Smooth muscle cell (in vitro differentiated cells): Measurements from ENCODE around the gene CCNY. TPM values are rescaled to one million over a fixed set of nuclear protein-coding genes. Genes with fewer than 3 reads are reported as not detected.

ENCODE experiments used
- DNase-seq: peaks from one replicate; lab custom pipeline; 2025; ENCODE audit not compliant: unreplicated experiment; lab: John Stamatoyannopoulos, UW
- H2AFZ ChIP-seq: fragments of 200-600 bp; sonication (generic); 2 replicates; pipeline ENCODE4 v1.6.0; 2016; ENCODE audit warnings: antibody characterized with exemption, low read depth, mild to moderate bottlenecking
- H3F3A ChIP-seq: fragments of 200-600 bp; sonication (generic); 2 replicates; pipeline ENCODE4 v1.6.0; 2017; ENCODE audit warnings: antibody characterized with exemption, low read depth
- H3K27ac ChIP-seq: fragments of 200-600 bp; sonication (generic); 2 replicates; pipeline ENCODE4 v1.5.1; 2016; ENCODE audit warnings: low read depth, mild to moderate bottlenecking
- H3K27me3 ChIP-seq: fragments of 200-600 bp; sonication (generic); 2 replicates; pipeline ENCODE4 v1.6.1; 2016; ENCODE audit warnings: low read depth, mild to moderate bottlenecking
- H3K36me3 ChIP-seq: fragments of 200-600 bp; sonication (generic); 2 replicates; pipeline ENCODE4 v1.5.1; 2016; ENCODE audit warnings: low read depth
- H3K4me1 ChIP-seq: fragments of 200-600 bp; sonication (generic); 2 replicates; pipeline ENCODE4 v1.5.1; 2016; ENCODE audit warnings: low read depth
- H3K4me2 ChIP-seq: fragments of 200-600 bp; sonication (generic); 2 replicates; pipeline ENCODE4 v1.6.0; 2016; ENCODE audit warnings: mild to moderate bottlenecking
- H3K4me3 ChIP-seq: fragments of 200-600 bp; sonication (generic); 2 replicates; pipeline ENCODE4 v1.5.1; 2016; ENCODE audit warnings: mild to moderate bottlenecking
- H3K79me2 ChIP-seq: fragments of 200-600 bp; sonication (generic); 2 replicates; pipeline ENCODE4 v1.6.0; 2016; ENCODE audit warnings: low read depth, mild to moderate bottlenecking
- H3K9ac ChIP-seq: fragments of 200-600 bp; sonication (generic); 2 replicates; pipeline ENCODE4 v1.6.0; 2016; ENCODE audit warnings: low read depth
- H3K9me3 ChIP-seq: fragments of 200-600 bp; sonication (generic); replicated peaks from 2 replicates; pipeline ENCODE4 v1.5.1; 2016; ENCODE audit warnings: low read depth
- H4K20me1 ChIP-seq: fragments of 200-600 bp; sonication (generic); 2 replicates; pipeline ENCODE4 v1.6.0; 2016; ENCODE audit warnings: low read depth
- WGBS: methylation state at CpG from one replicate; pipeline ENCODE4 v1.1.7; 2016; ENCODE audit warnings: low lambda C conversion rate; 5-methylcytosine and 5-hydroxymethylcytosine counted together
- polyA plus RNA-seq: library from polyadenylated mRNA; unstranded; fragments of >200 nt; fragmentation: Nextera tagmentation; extraction: Ambion mirVana; gene quantifications from 2 replicates; pipeline ENCODE4 v1.2.1, GENCODE V29; 2016
- total RNA-seq: library from RNA; depleted of rRNA; stranded (reverse); fragments of >200 nt; gene quantifications from 2 replicates; pipeline ENCODE4 v1.2.3, GENCODE V29; 2014
- TF ChIP-seq, protein P1 (sequence below): fragments of 200-600 bp; sonication (generic); IDR thresholded peaks from 2 replicates; pipeline ENCODE4 v1.5.1; 2017; ENCODE audit warnings: borderline replicate concordance, mild to moderate bottlenecking, antibody characterized with exemption; ENCODE audit not compliant: insufficient read depth, poor library complexity, severe bottlenecking

The CCNY gene
- total and polyA plus RNA-seq, 2 experiments from 2014 or later = 46.9 to 57.5 TPM

DNA sequence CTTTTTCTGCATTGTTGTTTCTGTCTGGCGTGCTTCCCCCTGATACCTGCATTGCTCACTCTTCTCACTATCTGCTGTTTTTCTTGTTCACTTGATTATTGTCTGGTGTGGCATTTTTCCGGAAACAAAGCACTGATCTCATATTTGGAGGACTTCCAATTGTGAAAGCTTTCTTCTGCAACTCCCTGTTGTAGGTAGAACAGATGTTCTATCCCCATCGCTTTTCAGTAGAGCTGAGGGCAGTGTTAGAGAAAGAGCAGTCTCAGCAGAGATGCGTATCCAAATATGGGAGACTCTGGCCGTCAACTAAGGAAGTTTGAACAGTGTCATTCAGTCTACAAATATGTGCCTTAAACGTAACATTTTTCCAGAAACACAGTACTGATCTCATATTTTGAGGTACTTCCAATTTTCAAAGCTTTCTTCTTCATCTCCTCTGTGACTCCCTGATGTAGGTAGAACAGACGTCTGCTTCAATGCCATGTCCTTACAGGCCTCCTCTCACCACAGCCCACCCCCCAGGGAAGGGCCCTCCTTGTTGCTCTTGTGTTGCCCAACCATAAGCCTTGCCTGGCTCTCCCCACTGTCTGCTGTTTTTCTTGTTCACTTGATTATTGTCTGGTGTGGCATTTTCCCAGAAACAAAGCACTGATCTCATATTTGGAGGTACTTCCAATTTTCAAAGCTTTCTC is 241.8 kb downstream of the CCNY start:
- Histone ChIP-seq H3F3A (no peaks in the 10 kb centered on the region), H3K27ac (no peak overlapping the region), H3K9me3 (no peaks in the 10 kb centered on the region), H3K36me3 (no peaks in the 10 kb centered on the region), H3K27me3 (no peaks in the 10 kb centered on the region), H3K79me2 (no peaks in the 10 kb centered on the region), H3K4me1 (no peaks in the 10 kb centered on the region), H3K4me2 (no peak overlapping the region), H3K4me3 (no peak overlapping the region), H3K9ac (no peak overlapping the region), H4K20me1 (no peaks in the 10 kb centered on the region), H2AFZ (no peak overlapping the region)
- 88% methylated on average over 7 of the region's 7 CpGs for WGBS
- TF ChIP-seq, protein P1, sequence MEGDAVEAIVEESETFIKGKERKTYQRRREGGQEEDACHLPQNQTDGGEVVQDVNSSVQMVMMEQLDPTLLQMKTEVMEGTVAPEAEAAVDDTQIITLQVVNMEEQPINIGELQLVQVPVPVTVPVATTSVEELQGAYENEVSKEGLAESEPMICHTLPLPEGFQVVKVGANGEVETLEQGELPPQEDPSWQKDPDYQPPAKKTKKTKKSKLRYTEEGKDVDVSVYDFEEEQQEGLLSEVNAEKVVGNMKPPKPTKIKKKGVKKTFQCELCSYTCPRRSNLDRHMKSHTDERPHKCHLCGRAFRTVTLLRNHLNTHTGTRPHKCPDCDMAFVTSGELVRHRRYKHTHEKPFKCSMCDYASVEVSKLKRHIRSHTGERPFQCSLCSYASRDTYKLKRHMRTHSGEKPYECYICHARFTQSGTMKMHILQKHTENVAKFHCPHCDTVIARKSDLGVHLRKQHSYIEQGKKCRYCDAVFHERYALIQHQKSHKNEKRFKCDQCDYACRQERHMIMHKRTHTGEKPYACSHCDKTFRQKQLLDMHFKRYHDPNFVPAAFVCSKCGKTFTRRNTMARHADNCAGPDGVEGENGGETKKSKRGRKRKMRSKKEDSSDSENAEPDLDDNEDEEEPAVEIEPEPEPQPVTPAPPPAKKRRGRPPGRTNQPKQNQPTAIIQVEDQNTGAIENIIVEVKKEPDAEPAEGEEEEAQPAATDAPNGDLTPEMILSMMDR = no peak
- DNase-seq = no peak

GRCh38 chr10:35578618-35578956 is 242.3 kb downstream of the CCNY start:
- WGBS = 81% methylated on average over 4 of the region's 4 CpGs
- H3K79me2 ChIP-seq = no peaks in the 10 kb centered on the region
- no peak overlapping the region for H3K4me2 ChIP-seq
- TF ChIP-seq, protein P1 = no peak
- H3K4me3 ChIP-seq = no peak overlapping the region
- H3K9me3 ChIP-seq = no peaks in the 10 kb centered on the region
- no peak overlapping the region for H2AFZ ChIP-seq
- no peaks in the 10 kb centered on the region for H3K27me3 ChIP-seq
- DNase-seq = no peak
- H3F3A ChIP-seq = no peaks in the 10 kb centered on the region
- no peak overlapping the region for H3K9ac ChIP-seq
- no peaks in the 10 kb centered on the region for H3K36me3 ChIP-seq
- no peak overlapping the region for H3K27ac ChIP-seq
- H3K4me1 ChIP-seq = no peaks in the 10 kb centered on the region
- H4K20me1 ChIP-seq = no peaks in the 10 kb centered on the region

DNA sequence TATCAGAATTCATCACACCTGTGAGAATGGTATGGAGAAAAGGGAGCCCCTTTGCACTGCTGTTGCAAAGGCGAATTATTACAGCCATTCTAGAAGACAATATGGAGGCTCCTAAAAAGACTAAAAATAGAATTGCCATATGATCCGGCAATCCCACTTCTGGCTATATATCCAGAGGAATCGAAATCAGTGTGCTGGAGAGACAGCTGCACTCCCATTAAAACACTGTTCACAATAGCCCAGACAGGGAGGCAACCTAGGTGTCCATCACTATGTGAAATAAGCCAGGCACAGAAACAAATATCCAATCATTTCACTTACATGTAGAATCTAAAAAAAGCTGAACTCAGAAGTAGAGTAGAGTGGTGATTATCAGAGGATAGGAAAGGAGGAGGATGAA is 242.8 kb downstream of the CCNY start:
- no peak overlapping the region for H2AFZ ChIP-seq
- no peak overlapping the region for H3K9ac ChIP-seq
- no peaks in the 10 kb centered on the region for H3K79me2 ChIP-seq
- H3K4me2 ChIP-seq = no peak overlapping the region
- H3F3A ChIP-seq = no peaks in the 10 kb centered on the region
- TF ChIP-seq, protein P1 = no peak
- no peaks in the 10 kb centered on the region for H3K4me1 ChIP-seq
- 94% methylated on average over 3 of the region's 3 CpGs for WGBS
- no peak overlapping the region for H3K27ac ChIP-seq
- no peak overlapping the region for H3K4me3 ChIP-seq
- no peaks in the 10 kb centered on the region for H3K9me3 ChIP-seq
- H3K27me3 ChIP-seq = no peaks in the 10 kb centered on the region
- H4K20me1 ChIP-seq = no peaks in the 10 kb centered on the region
- DNase-seq = no peak
- H3K36me3 ChIP-seq = no peaks in the 10 kb centered on the region
